Islet precursor cell (in vitro differentiated cells): ENCODE results near the gene CACFD1.

ENCODE experiments used
- DNase-seq: peaks from one replicate; pipeline ENCODE4 v3.0.0-alpha.2; 2018

Gene CACFD1

GRCh38 chr9:133485531-133486260 is 25.9 kb downstream of the CACFD1 start:
- DNase-seq = no peak

GRCh38 chr9:133487331-133487725 is 27.6 kb downstream of the CACFD1 start:
- DNase-seq = no peak

- no peak for DNase-seq
Measured at GRCh38 chr9:133488686-133489252, 29.0 kb downstream of the CACFD1 start.

- DNase-seq = no peak
Measured at GRCh38 chr9:133489253-133490190, 29.7 kb downstream of the CACFD1 start.

GRCh38 chr9:133490201-133490681 is 30.5 kb downstream of the CACFD1 start:
- DNase-seq = no peak

GRCh38 chr9:133490865-133491655 is 31.3 kb downstream of the CACFD1 start:
- no peak for DNase-seq

- no peak for DNase-seq
Measured at GRCh38 chr9:133491656-133491925, 31.8 kb downstream of the CACFD1 start.

GRCh38 chr9:133492061-133493021 is 32.6 kb downstream of the CACFD1 start:
- DNase-seq = no peak

- DNase-seq = no peak
Measured at GRCh38 chr9:133493428-133493827, 33.6 kb downstream of the CACFD1 start.

GRCh38 chr9:133493845-133494540 is 34.2 kb downstream of the CACFD1 start:
- DNase-seq = no peak

GRCh38 chr9:133494636-133495326 is 35.0 kb downstream of the CACFD1 start:
- DNase-seq = no peak

- no peak for DNase-seq
Measured at GRCh38 chr9:133495327-133496293, 35.8 kb downstream of the CACFD1 start.

GRCh38 chr9:133496861-133497842 is 37.4 kb downstream of the CACFD1 start:
- no peak for DNase-seq

GRCh38 chr9:133499132-133499891 is 39.5 kb downstream of the CACFD1 start:
- no peak for DNase-seq

GRCh38 chr9:133499892-133500270 is 40.1 kb downstream of the CACFD1 start:
- DNase-seq = no peak

GRCh38 chr9:133502112-133502511 is 42.3 kb downstream of the CACFD1 start:
- DNase-seq = no peak

- no peak for DNase-seq
Measured at GRCh38 chr9:133505186-133505830, 45.5 kb downstream of the CACFD1 start.
